GM19240 (cell line): ENCODE results near the gene MAP2K1.
"Not testable (repeated sequence)": the region's sequence is repeated elsewhere in the genome, so short reads cannot be mapped to it uniquely, and the experiment has no call there.

ENCODE experiments used
- DNase-seq: peaks from one replicate; pipeline ENCODE4 v3.0.0; 2011; ENCODE audit warnings: low spot score; ENCODE audit not compliant: insufficient read length

Gene MAP2K1

GRCh38 chr15:66393037-66393436 is 6.3 kb downstream of the MAP2K1 start:
- not testable (repeated sequence) for DNase-seq

- no peak for DNase-seq
Observed at GRCh38 chr15:66394472-66394871, 7.8 kb downstream of the MAP2K1 start.

- DNase-seq: no peak
Observed at GRCh38 chr15:66394915-66395314, 8.2 kb downstream of the MAP2K1 start.

- no peak for DNase-seq
Observed at GRCh38 chr15:66399276-66399675, 12.6 kb downstream of the MAP2K1 start.

- DNase-seq: no peak
Observed at GRCh38 chr15:66400351-66400774, 13.7 kb downstream of the MAP2K1 start.

GRCh38 chr15:66401130-66402021 is 14.7 kb downstream of the MAP2K1 start:
- no peak for DNase-seq

- DNase-seq: no peak
Observed at GRCh38 chr15:66402761-66403284, 16.1 kb downstream of the MAP2K1 start.

- no peak for DNase-seq
Observed at GRCh38 chr15:66403323-66403722, 16.6 kb downstream of the MAP2K1 start.

GRCh38 chr15:66404122-66404521 is 17.4 kb downstream of the MAP2K1 start:
- no peak for DNase-seq

GRCh38 chr15:66404532-66404931 is 17.8 kb downstream of the MAP2K1 start:
- no peak for DNase-seq

- DNase-seq: no peak
Observed at GRCh38 chr15:66405007-66405406, 18.3 kb downstream of the MAP2K1 start.

GRCh38 chr15:66405615-66406014 is 18.9 kb downstream of the MAP2K1 start:
- no peak for DNase-seq

GRCh38 chr15:66408254-66408653 is 21.5 kb downstream of the MAP2K1 start:
- no peak for DNase-seq

- no peak for DNase-seq
Observed at GRCh38 chr15:66408675-66409282, 22.1 kb downstream of the MAP2K1 start.

GRCh38 chr15:66409565-66410108 is 22.9 kb downstream of the MAP2K1 start:
- no peak for DNase-seq

GRCh38 chr15:66411190-66411589 is 24.5 kb downstream of the MAP2K1 start:
- DNase-seq: no peak

GRCh38 chr15:66412220-66412619 is 25.5 kb downstream of the MAP2K1 start:
- DNase-seq: no peak

GRCh38 chr15:66413579-66413978 is 26.9 kb downstream of the MAP2K1 start:
- DNase-seq: no peak

- DNase-seq: no peak
Observed at GRCh38 chr15:66415360-66415759, 28.6 kb downstream of the MAP2K1 start.

- no peak for DNase-seq
Observed at GRCh38 chr15:66417736-66418135, 31.0 kb downstream of the MAP2K1 start.

- DNase-seq: no peak
Observed at GRCh38 chr15:66419471-66419870, 32.8 kb downstream of the MAP2K1 start.

- no peak for DNase-seq
Observed at GRCh38 chr15:66422347-66422746, 35.6 kb downstream of the MAP2K1 start.
